GM21825 (cell line): Measurements from ENCODE around the gene EFCAB6.
A peak's percentile ranks its signal among the peaks of the same experiment; 100 is the strongest.

ENCODE experiments used
- ATAC-seq: cut with Tn5 transposase; IDR thresholded peaks from one replicate; pipeline ENCODE4 v1.9.1; 2021; ENCODE audit warnings: mild to moderate bottlenecking, moderate library complexity; ENCODE audit not compliant: unreplicated experiment

Gene EFCAB6, protein sequence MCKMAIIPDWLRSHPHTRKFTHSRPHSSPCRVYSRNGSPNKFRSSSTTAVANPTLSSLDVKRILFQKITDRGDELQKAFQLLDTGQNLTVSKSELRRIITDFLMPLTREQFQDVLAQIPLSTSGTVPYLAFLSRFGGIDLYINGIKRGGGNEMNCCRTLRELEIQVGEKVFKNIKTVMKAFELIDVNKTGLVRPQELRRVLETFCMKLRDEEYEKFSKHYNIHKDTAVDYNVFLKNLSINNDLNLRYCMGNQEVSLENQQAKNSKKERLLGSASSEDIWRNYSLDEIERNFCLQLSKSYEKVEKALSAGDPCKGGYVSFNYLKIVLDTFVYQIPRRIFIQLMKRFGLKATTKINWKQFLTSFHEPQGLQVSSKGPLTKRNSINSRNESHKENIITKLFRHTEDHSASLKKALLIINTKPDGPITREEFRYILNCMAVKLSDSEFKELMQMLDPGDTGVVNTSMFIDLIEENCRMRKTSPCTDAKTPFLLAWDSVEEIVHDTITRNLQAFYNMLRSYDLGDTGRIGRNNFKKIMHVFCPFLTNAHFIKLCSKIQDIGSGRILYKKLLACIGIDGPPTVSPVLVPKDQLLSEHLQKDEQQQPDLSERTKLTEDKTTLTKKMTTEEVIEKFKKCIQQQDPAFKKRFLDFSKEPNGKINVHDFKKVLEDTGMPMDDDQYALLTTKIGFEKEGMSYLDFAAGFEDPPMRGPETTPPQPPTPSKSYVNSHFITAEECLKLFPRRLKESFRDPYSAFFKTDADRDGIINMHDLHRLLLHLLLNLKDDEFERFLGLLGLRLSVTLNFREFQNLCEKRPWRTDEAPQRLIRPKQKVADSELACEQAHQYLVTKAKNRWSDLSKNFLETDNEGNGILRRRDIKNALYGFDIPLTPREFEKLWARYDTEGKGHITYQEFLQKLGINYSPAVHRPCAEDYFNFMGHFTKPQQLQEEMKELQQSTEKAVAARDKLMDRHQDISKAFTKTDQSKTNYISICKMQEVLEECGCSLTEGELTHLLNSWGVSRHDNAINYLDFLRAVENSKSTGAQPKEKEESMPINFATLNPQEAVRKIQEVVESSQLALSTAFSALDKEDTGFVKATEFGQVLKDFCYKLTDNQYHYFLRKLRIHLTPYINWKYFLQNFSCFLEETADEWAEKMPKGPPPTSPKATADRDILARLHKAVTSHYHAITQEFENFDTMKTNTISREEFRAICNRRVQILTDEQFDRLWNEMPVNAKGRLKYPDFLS (N-terminal part only)

DNA sequence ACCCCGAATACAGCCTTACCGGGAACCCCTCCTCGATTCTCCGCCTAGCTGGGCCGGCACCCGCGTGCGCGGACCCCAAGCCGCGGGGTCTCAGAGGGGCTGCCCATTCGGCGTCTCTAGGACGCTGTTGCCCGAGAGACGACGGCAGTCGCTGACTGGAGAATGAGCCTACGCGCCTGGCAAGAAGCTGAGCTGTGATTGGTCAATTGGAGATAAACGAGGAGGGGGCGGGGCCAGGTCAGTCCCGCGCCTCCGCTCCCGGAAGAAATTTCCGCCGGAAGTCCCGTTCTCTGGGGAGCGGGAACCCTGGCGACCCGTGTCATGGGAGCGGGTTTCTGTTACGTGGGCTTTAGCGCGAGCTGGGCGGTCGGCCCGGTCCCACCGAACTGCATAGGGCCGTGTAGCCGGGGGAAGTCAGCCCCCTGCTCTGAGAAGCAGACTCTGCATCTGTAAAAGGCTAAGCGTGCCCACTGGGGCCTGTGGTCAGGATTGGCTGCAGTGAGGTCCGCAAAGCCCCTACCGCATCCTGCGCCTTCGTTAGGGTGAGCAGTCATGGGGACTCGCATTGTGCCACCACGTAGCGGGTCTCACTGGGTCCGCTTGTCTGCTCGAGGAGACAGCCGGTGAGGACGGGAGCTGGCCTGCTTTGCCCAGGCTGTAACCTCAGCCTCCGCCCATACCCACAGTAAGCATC is at the start of gene EFCAB6:
TSS of gene EFCAB6 (minus strand) at position 157 of the 694 bp plus-strand sequence. CDS start 29,987 bp downstream, outside the sequence.
- ATAC-seq, result peak; percentile 71

DNA sequence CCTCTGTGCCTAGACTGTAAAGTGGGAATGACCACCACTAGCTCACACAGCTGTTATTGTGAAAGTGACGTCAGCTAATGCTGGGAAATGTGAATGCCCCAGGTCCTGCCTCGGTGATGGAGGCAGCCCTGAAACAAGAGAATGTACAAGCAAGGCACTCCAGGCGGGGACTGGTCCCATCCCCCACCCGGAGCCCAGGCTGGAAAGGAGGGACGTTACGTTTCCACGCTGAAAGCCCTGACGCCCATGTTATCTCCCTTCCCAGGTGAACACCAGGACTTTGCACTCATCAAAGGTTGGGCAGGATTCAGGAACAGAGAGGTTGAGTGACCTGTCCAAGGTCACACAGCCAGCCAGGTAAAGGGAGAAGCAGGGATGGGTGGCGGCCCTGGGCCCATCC is 49.4 kb upstream of the EFCAB6 start:
- ATAC-seq, result no peak

DNA sequence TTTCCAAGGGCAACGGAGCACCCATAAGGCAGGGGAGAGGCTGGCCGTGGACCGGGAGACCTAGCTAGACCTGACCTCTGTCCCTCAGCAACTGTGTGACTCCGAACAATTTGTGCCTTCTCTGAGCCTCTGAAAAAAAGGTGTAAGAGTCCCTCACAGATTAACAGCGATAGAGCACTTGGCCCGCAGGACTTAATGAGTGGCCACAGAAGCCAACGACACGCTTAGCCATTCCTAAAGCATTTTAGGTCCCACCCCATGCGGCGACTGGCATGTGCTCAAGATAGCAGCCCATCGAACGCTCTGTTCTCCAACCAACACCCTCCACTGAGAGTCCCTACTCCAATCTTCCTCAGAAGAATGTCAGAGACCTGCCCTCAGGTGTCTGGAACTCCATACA is 48.7 kb upstream of the EFCAB6 start:
- ATAC-seq, result no peak

DNA sequence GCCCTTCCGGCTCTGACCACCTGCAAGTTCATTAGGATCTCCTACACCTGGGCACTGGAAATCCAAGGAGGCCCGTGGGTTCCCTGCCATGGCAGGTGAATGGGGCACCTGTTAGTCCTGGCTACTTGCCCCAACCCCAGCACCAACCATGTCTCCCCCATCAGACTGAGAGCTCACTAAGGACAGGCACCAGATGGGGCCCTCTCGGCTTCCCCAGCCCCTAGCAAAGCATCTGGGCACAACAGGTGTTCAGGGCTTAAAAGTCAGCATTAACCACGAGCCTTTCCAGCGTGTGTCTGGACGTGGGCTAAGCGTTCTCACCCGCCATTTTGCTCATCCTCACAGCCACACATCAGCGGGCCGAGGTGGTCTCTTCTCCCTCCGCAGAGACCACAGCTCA is 48.0 kb upstream of the EFCAB6 start:
- ATAC-seq, result no peak

DNA sequence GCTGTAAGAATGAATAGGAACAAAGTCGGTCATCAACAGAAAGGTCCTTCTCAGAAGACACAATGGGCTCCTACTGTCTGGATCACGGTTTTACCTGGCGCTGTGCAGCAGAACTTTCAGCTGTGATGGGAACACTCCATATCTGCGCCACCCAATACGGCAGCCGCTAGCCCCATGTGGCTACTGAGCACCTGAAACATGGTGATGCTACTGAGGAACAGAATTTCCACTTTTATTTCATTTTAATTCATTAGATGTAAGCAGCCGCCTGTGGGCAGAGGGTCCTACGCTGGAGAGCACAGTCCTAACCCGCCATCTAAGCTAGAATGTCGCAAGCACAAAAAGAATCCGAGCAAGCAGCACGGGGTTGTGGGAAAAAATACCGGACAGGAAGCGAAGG is 47.5 kb upstream of the EFCAB6 start:
- no peak for ATAC-seq

DNA sequence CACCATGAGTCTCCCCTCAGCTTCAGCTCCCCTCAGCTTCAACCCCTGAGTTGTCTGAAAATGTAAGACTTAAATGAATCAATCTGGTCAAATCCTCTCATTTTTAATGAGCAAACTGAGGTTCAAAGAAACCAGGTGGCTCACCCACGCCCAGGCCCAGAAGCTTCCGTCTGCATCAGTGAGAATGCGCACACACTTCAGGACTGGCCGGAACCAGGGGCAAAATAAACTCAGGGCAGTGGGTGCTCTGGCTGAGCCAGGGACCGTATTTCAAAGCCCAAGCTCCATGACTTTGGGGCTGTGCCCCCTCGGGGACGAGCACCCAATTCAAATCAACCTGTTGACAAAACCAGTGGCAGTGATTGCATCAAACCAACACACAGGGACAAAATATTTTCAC is 47.1 kb upstream of the EFCAB6 start:
- no peak for ATAC-seq

DNA sequence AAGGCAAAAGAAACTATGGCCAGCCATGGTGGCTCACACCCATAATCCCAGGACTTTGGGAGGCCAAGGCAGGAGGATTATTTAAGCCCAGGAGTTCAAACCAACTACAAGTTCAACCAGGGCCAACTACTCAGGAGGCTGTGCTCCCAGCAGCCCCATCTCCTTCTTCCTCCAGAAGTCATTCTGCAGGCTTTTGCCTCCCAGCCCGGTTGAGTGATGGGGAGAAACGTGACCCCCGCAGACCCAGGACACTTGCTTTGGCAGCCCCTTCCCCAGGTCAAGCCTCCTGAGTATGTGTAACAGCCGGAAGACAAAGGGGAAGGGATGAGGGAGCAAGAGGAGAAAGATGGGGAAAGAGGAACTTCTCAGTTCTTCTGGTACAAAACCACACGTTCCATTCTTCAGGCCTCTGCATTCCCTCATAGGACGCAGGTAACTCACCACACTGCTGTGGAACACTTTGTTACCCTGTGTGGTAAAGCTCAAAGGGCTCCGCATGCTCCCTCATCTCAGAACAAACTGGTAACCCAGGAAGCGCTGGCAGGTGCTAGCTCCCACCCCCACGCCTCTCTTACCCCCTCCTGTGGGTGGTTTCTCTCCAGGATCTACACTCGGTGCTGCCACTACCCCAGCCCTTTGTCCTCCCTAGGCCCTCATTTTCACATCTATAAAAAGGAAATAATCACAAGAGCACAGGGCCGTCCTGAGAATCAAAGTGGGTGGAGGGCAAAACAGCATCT is 46.2 kb upstream of the EFCAB6 start:
- no peak for ATAC-seq

DNA sequence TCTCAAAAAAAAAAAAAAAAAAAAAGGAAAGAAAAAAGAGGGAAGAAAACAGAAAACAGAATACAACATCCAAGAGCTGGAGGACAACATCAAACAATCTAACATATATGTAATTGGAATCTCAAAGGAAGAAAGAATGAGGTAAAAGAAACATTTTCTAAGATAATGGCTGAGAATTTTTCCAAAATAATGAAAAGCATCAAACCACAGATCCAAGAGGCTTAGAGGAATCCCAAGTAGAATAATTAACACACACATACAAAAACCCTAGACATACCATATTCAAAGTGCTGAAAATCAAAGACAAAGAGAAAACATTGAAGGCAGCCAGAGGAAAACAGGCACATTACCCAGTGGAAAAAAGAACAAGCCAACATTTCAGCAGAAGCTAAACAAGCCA is 45.3 kb upstream of the EFCAB6 start:
- ATAC-seq, result no peak

DNA sequence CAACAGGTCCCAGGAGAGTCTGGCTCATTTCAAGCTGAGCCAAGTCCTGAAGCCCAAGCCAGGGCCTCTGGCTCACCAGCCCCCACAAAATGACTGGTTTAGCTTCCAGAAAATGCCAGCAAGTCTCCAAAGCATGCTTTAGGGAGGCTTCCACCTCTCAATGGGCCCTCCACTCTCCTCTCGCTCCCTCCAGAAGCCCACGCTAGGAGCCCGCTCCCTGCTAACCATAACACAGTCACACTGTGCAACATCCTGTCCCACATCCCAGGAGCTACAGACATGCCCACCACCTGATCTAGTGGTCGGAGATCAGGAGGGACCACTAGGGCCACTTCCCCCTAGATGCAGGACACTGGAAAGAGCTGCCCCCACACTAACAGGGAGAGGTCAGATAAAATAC is 43.3 kb upstream of the EFCAB6 start:
- no peak for ATAC-seq

DNA sequence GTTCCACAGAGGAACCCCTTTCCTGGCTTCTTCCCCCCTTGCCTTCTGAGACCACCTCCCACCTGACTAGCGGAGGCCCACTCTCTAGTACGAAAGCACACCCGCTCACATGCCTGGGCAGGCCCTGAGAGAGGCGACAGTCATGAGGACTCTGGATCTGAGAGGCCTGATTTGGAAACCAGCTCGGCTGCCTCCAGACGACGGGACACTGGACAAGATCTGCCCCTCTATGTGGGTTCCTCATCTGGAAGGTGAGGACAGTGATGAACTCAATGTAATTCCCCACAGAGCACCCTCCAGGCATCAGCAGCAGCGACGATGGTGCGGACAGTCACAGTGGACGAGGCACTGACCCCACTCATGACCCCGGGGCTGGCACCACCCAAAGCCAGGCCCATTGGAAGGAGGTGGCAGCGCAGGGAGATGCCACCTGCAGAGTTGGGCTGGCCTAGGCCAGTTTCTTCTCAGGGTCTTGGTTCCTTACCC is 42.7 kb upstream of the EFCAB6 start:
- ATAC-seq, result no peak

DNA sequence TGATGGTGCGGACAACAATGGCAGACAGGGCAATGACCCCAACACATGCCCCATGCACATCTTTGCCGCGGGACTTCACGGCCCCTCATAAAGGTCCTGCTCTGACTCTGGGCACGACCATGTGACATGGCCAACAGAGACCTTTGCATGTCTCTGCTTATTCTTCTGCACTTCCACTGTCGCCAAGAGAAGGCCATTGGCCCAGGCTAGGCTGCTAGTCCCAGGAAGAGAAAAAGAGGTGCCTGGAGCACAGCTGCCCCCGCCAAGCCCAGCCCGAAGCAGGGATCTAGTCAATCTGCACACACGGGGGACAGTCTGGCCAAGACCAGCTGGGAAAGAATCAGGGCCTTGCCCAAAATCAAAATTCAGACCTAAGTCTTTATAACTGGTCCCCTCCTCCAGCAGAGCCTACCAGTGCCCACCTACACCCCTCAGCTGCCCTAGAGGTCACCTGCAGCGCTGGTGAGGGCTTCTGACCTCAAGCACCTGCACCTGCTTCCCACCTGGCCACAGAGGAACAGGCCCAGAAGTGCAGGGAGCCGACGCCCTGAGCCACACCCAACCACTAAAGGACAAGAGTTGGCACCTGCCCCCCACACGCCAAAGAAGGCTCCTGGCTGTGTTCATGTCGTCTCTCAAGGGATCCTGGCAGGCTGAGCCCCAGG is 42.1 kb upstream of the EFCAB6 start:
- ATAC-seq, result no peak

DNA sequence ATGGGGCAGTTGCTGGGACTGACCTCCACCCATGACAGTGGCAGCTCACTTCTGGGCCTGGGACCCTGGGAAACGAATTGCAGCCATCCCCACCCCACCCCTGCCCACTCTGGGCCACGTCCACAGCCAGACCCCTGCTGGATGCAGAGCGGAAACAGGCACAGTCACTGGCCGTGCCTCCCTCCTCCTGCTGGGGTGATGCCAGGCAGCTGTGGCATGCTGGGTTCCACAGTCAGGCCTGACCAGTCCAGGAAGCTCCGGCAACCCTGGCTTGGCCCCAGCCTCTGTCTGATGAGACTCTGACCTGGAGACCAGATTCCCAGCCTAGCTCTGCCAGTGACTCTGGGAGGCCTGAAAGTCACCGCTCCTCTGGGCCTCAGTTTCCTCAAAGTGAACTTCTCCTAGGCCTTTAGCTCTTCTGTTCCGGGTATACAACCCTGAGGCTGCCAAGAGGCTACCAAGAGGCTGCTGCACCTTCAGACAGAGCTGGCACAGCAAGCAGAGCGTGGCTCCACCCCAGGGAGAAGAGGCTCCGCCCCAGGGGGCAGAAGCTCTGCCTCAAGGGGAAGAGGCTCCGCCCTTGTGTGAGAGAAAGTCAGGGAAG is 41.3 kb upstream of the EFCAB6 start:
- no peak for ATAC-seq

DNA sequence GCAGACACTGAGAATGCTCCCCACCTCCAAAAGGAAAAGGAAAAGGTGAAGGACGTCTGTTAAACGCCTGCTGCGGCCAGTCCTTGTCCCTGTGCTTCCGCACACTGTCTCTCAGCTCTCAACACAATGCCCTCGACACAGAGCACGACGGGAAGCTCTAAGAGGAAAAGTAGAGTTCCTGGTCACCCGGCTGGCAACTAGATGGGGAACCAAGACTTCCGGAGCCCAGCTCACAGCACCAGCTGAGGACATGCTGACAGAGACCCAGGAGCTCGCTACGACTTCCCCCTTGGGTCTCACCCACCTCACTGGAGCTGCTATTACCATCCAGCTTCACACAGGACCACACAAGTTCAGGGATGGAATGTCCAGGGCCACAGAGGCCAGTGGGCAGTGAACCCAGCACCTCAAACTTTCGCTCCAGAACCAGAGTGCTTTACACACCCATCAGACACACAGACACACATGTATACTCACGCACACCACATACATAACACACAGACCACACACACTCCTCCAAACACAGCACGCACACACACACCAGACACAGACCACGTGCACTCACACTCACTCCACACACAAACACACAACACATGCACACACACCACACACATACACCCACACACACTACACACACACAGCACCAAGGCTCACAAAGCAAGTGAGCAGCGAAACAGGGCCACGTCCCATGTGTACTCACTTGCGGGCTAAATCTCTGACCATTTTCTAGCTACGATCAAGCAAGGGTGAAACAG is 40.6 kb upstream of the EFCAB6 start:
- no peak for ATAC-seq

DNA sequence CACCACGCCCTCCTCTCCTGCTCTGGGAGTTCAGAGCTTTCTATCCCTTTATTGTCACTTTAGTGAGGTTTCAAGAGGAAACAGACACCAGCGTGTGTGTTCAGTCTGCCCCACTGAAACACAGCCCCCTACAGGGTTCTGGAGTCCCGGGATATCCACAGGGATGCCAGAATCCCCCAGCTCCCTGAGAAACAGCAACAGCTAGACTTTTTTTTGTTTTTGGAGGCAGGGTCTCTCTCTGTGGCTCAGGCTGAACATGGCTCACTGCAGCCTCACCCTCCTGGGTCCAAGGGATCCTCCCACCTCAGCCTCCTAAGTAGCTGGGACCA is 39.8 kb upstream of the EFCAB6 start:
- no peak for ATAC-seq

DNA sequence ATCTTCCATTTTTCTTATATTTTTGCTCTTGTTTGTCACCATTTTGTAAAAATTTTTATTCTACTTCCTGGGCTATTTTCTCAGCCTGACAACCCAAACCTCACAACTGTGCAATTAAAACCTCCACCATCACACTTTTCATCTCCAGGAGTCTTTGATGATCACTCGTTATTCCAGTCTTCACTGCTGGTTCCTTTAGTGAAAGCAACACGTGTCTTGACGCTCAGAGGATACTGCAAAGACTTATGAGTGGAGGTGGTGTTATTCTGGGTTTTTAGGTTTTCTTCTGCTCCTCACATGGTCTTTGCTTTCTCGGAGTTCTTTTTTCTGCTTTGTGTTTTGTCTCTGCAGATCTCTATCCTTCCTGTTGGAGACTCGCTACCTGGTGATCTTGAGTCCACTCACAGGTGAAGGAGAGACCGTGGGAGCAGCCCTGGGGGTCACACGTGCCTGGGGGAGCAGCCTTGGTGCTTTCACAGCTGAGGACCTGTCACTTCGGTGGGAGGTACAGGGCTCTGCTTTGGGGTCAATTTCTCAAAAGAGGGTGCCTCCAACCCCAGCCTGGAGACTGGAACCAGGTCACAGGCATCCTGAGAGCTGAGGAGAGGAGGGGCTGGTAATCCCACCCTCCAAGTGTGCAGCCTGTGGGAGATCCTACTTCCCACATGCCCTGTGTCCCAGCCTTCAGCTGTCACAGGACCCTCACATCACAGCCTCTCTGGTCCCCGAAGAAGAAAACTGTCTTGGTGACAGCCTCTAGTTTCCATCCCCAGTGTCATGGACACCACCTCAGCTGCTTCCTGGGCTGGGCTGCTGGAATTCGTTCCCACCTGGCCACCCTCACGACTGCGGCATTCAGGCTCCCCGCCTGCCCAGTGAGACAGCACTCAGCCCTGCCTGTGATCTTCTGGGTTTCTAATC is 39.2 kb upstream of the EFCAB6 start:
- no peak for ATAC-seq

DNA sequence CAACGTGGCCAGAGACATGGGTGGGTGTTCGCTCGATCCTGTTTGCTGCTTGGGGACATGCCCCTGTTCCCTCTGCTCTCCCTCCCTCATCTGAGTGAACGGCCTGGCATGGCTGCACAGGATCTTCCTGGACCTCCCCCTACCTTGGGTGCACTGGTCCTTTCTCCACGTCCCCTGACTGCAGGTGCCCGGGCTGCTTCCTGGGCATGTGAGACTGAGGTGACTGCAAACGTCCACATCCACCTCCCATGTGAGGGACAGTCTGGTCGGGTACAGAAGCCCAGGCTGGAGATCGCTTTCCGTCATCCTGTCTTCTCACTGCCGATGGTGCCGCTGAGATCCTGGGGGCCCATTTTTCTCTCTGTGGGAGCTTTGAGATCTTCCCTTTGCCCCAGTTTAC is 38.4 kb upstream of the EFCAB6 start:
- no peak for ATAC-seq

DNA sequence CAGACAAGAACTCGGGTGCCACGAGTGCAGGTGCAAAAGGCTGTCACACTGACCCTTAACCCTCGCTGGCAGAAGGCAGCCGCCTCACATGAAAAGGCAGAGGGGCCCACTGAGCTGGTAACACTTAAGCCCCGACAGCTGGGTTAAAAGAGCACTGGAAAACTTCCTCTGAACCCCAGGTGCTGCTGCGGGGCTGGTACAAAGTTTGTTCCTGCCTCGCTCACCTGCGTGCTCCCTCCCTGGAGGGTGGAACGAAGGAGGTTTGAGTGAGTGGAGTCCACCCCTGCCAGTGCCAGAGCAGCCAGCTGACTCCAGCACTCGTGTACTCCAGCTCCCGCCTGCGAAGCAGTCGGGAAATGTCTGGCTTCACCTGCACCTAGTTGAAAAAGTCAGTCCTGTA is 37.6 kb upstream of the EFCAB6 start:
- ATAC-seq, result no peak
